GM19468 (cell line): ENCODE results near the gene CCNF.
"Not testable (repeated sequence)": the region's sequence is repeated elsewhere in the genome, so short reads cannot be mapped to it uniquely, and the experiment has no call there.

Source experiments
- ATAC-seq: cut with Tn5 transposase; IDR thresholded peaks from one replicate; pipeline ENCODE4 v1.9.1; 2021; ENCODE audit warnings: mild to moderate bottlenecking, moderate library complexity, moderate number of reproducible peaks; ENCODE audit not compliant: unreplicated experiment; ENCODE audit errors: extremely low read depth

Gene CCNF

DNA sequence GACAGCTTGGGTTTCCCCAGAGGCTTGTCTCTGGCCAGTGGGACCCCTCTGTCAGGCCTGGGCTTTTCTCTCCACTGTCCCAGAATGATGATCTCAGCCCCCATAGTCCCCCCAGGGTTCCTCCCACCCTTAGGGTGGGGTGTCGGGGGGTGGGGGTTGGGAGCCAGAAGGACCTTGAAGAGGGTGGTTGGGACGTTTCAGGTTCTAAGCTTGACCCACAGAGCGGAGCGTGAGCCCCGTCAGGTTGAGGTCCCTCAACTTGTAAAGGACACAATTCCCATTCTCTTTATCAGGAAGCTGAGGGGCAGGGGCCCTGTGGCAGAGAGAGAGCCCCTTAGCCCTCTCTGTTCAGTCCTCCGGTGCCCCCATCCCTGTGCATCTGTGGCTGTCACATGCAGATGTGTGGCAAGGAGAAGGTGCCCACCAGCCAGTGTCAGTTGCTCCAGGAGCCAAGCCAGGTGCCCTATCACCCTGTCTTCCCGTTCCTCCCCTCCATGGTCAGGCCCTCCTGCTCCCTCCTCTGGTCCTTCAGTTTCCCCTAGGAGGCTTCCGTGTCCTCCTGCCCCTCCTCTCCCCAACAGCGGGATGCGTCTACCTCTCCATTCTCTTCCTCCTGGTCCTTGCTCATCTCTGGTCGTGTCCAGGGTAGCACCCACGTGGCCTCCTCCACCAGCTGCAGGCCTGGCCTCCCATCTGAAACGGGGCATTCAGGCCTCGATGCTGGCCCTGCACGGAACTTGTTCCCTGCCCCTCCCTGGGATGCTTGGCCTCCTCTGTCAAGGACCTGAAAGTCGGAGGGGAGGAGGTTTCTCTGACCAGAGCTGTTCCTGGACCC is 40.4 kb downstream of the CCNF start:
- no peak for ATAC-seq

- no peak for ATAC-seq
Measured at GRCh38 chr16:2470234-2470601, 41.0 kb downstream of the CCNF start.

- ATAC-seq = no peak
Measured at GRCh38 chr16:2470603-2471015, 41.4 kb downstream of the CCNF start.

- ATAC-seq = no peak
Measured at GRCh38 chr16:2471016-2471652, 41.9 kb downstream of the CCNF start, which contains the start of gene NTN3. Gene NTN3, plus strand, starts transcription at chr16:2471297. Its CDS starts 405 bp downstream, at chr16:2471702.

DNA sequence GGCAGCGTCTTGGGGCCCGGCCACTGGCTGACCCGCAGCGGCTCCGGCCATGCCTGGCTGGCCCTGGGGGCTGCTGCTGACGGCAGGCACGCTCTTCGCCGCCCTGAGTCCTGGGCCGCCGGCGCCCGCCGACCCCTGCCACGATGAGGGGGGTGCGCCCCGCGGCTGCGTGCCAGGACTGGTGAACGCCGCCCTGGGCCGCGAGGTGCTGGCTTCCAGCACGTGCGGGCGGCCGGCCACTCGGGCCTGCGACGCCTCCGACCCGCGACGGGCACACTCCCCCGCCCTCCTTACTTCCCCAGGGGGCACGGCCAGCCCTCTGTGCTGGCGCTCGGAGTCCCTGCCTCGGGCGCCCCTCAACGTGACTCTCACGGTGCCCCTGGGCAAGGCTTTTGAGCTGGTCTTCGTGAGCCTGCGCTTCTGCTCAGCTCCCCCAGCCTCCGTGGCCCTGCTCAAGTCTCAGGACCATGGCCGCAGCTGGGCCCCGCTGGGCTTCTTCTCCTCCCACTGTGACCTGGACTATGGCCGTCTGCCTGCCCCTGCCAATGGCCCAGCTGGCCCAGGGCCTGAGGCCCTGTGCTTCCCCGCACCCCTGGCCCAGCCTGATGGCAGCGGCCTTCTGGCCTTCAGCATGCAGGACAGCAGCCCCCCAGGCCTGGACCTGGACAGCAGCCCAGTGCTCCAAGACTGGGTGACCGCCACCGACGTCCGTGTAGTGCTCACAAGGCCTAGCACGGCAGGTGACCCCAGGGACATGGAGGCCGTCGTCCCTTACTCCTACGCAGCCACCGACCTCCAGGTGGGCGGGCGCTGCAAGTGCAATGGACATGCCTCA is 42.6 kb downstream of the CCNF start:
- no peak for ATAC-seq

- no peak for ATAC-seq
Measured at GRCh38 chr16:2472488-2472864, 43.2 kb downstream of the CCNF start.

DNA sequence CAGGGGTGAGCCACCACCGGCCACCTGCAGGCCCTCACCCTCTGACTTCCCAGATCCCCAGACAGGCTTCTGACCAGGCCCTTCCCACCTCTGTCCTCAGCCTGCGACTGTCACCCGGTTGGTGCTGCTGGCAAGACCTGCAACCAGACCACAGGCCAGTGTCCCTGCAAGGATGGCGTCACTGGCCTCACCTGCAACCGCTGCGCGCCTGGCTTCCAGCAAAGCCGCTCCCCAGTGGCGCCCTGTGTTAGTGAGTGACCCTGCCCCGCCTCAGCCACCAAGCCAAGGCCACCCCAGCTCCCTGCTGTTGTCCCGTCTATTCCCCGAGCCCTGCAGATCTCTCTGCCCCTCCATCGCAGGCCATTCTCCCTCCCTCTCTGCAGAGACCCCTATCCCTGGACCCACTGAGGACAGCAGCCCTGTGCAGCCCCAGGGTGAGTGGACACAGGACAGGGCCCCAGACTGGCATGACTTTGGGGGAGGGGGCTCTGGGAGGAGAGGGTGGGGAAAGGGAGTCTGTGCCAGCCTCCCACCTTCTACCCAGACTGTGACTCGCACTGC is 43.7 kb downstream of the CCNF start:
- ATAC-seq = no peak

DNA sequence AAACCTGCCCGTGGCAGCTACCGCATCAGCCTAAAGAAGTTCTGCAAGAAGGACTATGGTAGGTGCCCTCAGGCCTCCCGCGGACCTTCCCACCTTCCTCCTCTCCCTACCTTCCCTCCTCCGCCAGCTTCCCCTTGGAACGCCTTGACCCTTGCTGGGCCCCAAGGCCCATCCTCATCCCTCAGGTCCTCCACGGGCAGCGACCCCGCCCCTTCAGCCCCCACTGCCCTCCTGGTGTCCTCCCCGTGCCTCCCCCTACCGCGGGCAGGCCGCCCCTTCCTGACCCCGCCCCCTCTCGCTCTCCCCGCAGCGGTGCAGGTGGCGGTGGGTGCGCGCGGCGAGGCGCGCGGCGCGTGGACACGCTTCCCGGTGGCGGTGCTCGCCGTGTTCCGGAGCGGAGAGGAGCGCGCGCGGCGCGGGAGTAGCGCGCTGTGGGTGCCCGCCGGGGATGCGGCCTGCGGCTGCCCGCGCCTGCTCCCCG is 44.2 kb downstream of the CCNF start:
- no peak for ATAC-seq

- ATAC-seq = no peak
Measured at GRCh38 chr16:2473999-2474876, 45.0 kb downstream of the CCNF start.

DNA sequence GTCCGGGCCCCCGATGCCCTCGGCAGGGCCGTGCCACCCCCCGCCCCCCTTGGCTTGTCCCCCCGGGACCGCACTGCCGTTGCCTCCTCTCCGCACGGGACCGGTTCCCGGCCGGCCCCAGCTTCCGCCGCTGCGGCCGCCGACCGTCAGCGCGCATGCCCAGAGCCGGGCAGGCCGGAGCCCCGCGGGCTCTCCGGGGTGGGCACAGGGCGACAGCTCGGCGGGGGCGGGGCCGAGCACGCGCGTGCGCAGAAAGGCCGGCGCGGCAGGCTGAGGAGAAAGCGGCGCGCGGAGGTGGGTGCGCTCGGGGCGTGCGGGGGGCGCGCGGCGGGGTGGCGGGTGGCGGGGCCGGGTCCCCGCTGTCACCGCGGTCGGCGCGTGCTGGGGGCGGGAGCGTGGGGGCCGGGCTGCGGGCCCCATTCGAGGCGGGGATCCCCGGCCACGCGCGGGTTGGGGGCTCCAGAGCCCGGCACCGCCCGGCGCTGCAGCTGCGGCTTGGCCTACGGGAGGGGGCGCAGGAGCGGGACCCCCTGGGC is 45.7 kb downstream of the CCNF start, which contains the start of gene TBC1D24:
TSS of gene TBC1D24 (plus strand) at position 251 of the 536 bp plus-strand sequence. CDS start 21,022 bp downstream, outside the sequence.
- no peak for ATAC-seq

- no peak for ATAC-seq
Measured at GRCh38 chr16:2475413-2476344, 46.4 kb downstream of the CCNF start.

GRCh38 chr16:2476345-2476720 is 47.1 kb downstream of the CCNF start:
- ATAC-seq = no peak

- no peak for ATAC-seq
Measured at GRCh38 chr16:2476741-2477140, 47.5 kb downstream of the CCNF start.

- no peak for ATAC-seq
Measured at GRCh38 chr16:2477327-2477726, 48.1 kb downstream of the CCNF start.

- ATAC-seq = no peak
Measured at GRCh38 chr16:2478279-2478678, 49.0 kb downstream of the CCNF start.

DNA sequence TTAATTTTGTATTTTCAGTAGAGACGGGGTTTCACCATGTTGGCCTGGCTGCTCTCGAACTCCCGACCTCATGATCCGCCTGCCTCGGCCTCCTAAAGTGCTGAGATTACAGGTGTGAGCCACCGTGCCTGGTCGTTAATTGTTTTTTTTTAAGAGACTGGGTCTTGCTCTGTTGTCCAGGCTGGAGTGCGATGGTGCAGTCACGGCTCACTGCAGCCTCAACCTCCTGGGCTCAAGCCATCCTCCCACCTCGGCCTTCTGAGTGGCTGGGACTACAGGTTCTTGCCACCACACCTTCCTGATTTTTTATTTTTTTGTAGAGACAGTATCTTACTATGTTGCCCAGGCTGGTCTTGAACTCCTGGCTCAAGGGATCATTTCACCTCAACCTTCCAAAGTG is 50.7 kb downstream of the CCNF start:
- ATAC-seq = not testable (repeated sequence)

DNA sequence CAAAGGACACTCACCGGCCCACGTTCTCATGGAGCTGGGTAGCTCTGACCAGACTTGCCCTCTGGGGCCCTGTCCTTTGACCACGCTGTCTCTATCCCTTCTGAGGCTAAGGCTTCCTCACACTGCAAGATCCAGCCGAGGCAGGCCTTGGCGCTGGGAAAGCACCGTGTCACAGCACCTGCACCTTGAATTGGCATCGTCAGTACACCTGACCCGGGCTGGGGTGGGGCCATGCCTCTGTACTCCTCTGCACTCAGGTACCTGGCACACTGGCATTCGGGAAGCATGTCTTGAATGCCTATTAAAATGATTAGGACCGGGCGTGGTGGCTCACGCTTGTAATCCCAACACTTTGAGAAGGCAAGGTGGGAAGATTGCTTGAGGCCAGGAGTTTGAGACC is 51.7 kb downstream of the CCNF start:
- ATAC-seq = no peak

DNA sequence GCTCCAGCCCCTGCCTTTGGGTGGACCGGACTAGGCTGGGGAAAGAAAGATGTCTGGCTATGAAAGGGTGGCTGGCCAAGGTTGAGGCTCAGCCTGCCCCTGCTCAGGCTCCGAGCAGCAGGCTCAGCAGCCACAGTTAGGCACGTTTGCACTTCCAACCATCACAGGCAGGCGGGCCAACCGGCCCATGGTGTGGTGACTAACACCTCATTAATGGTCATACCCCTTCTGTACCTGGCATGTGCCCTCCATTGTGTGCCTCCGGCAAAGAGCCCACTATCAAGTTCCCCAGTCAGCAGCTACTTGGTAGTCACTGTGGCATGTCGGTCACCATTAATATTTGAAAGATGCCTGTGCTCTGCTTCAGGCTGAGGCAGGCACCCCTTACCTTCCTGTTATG is 52.4 kb downstream of the CCNF start:
- no peak for ATAC-seq
